ENCODE data around the gene SLPI.

The SLPI gene

GRCh38 chr20:45275338-45275737 lies 21.0 kb upstream of the SLPI start:
- DNase-seq (ENCODE audit: low read depth in 2 of 2), result no peak
- no peak overlapping the region for H3K4me3 ChIP-seq (replicated peaks in 1 of 2; ENCODE audit: low read depth in 2 of 2, low read length in 2 of 2)
- TF ChIP-seq CTCF (IDR thresholded peaks at IDR 0.05; ENCODE audit: low read depth, low read length), result no peak

- DNase-seq (ENCODE audit: low read depth in 2 of 2), result no peak
- H3K4me3 ChIP-seq (replicated peaks in 1 of 2; ENCODE audit: low read depth in 2 of 2, low read length in 2 of 2), result no peak overlapping the region
- no peak for TF ChIP-seq CTCF (IDR thresholded peaks at IDR 0.05; ENCODE audit: low read depth, low read length)
These were observed 15.4 kb upstream of the SLPI start for GRCh38 chr20:45269754-45270270.

GRCh38 chr20:45269056-45269455 lies 14.7 kb upstream of the SLPI start:
- H3K4me3 ChIP-seq (replicated peaks in 1 of 2; ENCODE audit: low read depth in 2 of 2, low read length in 2 of 2), result no peak overlapping the region
- no peak for TF ChIP-seq CTCF (IDR thresholded peaks at IDR 0.05; ENCODE audit: low read depth, low read length)
- DNase-seq (ENCODE audit: low read depth in 2 of 2), result no peak

GRCh38 chr20:45268531-45268930 lies 14.2 kb upstream of the SLPI start:
- DNase-seq (ENCODE audit: low read depth in 2 of 2), result peak in 1 of 2 donors; percentile 38
- TF ChIP-seq CTCF (IDR thresholded peaks at IDR 0.05; ENCODE audit: low read depth, low read length), result no peak
- H3K4me3 ChIP-seq (replicated peaks in 1 of 2; ENCODE audit: low read depth in 2 of 2, low read length in 2 of 2), result no peak overlapping the region

- no peak for DNase-seq (ENCODE audit: low read depth in 2 of 2)
- TF ChIP-seq CTCF (IDR thresholded peaks at IDR 0.05; ENCODE audit: low read depth, low read length), result no peak
- no peak overlapping the region for H3K4me3 ChIP-seq (replicated peaks in 1 of 2; ENCODE audit: low read depth in 2 of 2, low read length in 2 of 2)
These were observed 12.6 kb upstream of the SLPI start for GRCh38 chr20:45266977-45267376.

- H3K4me3 ChIP-seq (replicated peaks in 1 of 2; ENCODE audit: low read depth in 2 of 2, low read length in 2 of 2), result no peak overlapping the region
- no peak for TF ChIP-seq CTCF (IDR thresholded peaks at IDR 0.05; ENCODE audit: low read depth, low read length)
- DNase-seq (ENCODE audit: low read depth in 2 of 2), result no peak
These were observed 9.3 kb upstream of the SLPI start for GRCh38 chr20:45263556-45264266.

- DNase-seq (ENCODE audit: low read depth in 2 of 2), result no peak
- TF ChIP-seq CTCF (IDR thresholded peaks at IDR 0.05; ENCODE audit: low read depth, low read length), result no peak
- H3K4me3 ChIP-seq (replicated peaks in 1 of 2; ENCODE audit: low read depth in 2 of 2, low read length in 2 of 2), result no peak overlapping the region
These were observed 4.3 kb upstream of the SLPI start for GRCh38 chr20:45258664-45259063.
